ENCODE results near the gene IGSF6. TPM values are rescaled to one million over a fixed set of nuclear protein-coding genes. Genes with fewer than 3 reads are reported as not detected.

The IGSF6 gene
- total RNA-seq, 1 experiment from 2014 or later, result not detected

DNA sequence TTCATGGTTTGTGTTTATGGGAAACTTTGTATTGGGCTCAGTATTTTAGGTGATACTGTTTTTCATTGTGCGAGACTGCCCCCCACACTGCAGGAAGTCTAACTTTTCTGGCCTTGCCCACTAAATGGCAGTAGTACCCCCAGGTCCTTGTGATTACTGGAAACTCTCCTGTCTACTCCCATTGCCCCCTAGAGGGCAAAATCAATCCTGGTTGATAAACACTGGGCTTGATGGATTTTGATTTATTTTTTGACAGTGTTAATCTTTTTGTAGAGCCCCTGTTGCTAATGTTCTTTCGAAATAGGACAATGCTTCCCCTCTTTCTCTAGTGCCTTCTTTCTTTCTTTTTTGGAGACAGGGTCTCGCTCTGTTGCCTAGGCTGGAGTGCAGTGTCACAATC is 37.5 kb downstream of the IGSF6 start:
- Histone ChIP-seq H2BK120ac (ENCODE audit: low read depth, low read length, poor library complexity, severe bottlenecking) (no peak overlapping the region), H3K79me2 (ENCODE audit: insufficient read depth, low read length) (peaks cover 11% of the 10 kb centered on the region; the same call in 1 of the 2 replicates), H3K23me2 (ENCODE audit: insufficient read length, low read depth, low read length, poor library complexity, severe bottlenecking) (no peaks in the 10 kb centered on the region), H4K91ac (ENCODE audit: insufficient read length, low read depth, low read length) (no peak overlapping the region), H3K27ac (ENCODE audit: insufficient read length, low read depth, low read length) (no peak overlapping the region), H3K4me1 (ENCODE audit: insufficient read depth, low read length) (peaks cover 8% of the 10 kb centered on the region), H2BK12ac (ENCODE audit: insufficient read length, low read depth, low read length) (no peak overlapping the region), H2BK5ac (ENCODE audit: insufficient read length, low read length) (no peak overlapping the region), H3K14ac (ENCODE audit: insufficient read depth, low read length) (no peak overlapping the region), H3K18ac (ENCODE audit: insufficient read length, low read depth, low read length) (no peak overlapping the region), H3K4ac (ENCODE audit: low read depth, low read length) (no peak overlapping the region), H3K79me1 (ENCODE audit: insufficient read depth, low read depth, low read length, poor library complexity, severe bottlenecking) (peaks cover 14% of the 10 kb centered on the region), H3K23ac (ENCODE audit: insufficient read length, low read depth, low read length) (no peak overlapping the region), H2BK15ac (ENCODE audit: low read depth, low read length) (no peak overlapping the region), H3T11ph (ENCODE audit: low read length) (no peak overlapping the region), H4K8ac (replicated peaks; ENCODE audit: insufficient read length, low read depth, low read length) (no peak overlapping the region), H4K5ac (ENCODE audit: insufficient read length, low read depth, low read length) (no peak overlapping the region), H3K56ac (ENCODE audit: insufficient read length, low read depth, low read length) (no peak overlapping the region), H3K9ac (ENCODE audit: extremely low read depth, insufficient read length, low read length) (no peak overlapping the region), H2BK20ac (ENCODE audit: low read depth, low read length, poor library complexity, severe bottlenecking) (no peak overlapping the region), H2AK5ac (ENCODE audit: insufficient read length, low read length) (no peak overlapping the region), H3K9me3 (ENCODE audit: control insufficient read depth, low read depth, low read length) (no peaks in the 10 kb centered on the region), H4K20me1 (ENCODE audit: control insufficient read depth, insufficient read depth, insufficient read length) (no peaks in the 10 kb centered on the region), H2AFZ (ENCODE audit: low read length) (no peak overlapping the region), H3K4me2 (ENCODE audit: insufficient read depth, insufficient read length, low read length) (no peak overlapping the region), H3K27me3 (ENCODE audit: insufficient read depth, low read length) (no peaks in the 10 kb centered on the region)
- Mint-ChIP-seq H3K27me3 (ENCODE audit: low read depth) (no peaks in the 10 kb centered on the region), H3K4me1 (peaks cover 31 to 32% of the 10 kb centered on the region in 2 experiments), H3K27ac (0 out of 7 replicates have a peak overlapping the region, but pooled peaks of 1 of the 3 experiments have one; percentile 10), H3K36me3 (ENCODE audit: insufficient read depth in 1 of 3, low read depth in 3 of 3) (peaks cover 8 to 31% (median 28%) of the 10 kb centered on the region in 3 experiments; a peak in 6 of 7 replicates), H3K9me3 (no peaks in the 10 kb centered on the region), H3K4me3 (no peak overlapping the region)
- TF ChIP-seq, protein P1, sequence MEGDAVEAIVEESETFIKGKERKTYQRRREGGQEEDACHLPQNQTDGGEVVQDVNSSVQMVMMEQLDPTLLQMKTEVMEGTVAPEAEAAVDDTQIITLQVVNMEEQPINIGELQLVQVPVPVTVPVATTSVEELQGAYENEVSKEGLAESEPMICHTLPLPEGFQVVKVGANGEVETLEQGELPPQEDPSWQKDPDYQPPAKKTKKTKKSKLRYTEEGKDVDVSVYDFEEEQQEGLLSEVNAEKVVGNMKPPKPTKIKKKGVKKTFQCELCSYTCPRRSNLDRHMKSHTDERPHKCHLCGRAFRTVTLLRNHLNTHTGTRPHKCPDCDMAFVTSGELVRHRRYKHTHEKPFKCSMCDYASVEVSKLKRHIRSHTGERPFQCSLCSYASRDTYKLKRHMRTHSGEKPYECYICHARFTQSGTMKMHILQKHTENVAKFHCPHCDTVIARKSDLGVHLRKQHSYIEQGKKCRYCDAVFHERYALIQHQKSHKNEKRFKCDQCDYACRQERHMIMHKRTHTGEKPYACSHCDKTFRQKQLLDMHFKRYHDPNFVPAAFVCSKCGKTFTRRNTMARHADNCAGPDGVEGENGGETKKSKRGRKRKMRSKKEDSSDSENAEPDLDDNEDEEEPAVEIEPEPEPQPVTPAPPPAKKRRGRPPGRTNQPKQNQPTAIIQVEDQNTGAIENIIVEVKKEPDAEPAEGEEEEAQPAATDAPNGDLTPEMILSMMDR (conservative IDR thresholded peaks at IDR 0.05), result peak; percentile 56
- WGBS (ENCODE audit: extremely low coverage, insufficient read length, low lambda C conversion rate), result no CpG with 5 or more reads among the region's 3 CpGs
- no peak for DNase-seq
